ENCODE results near the gene PRKN.
A peak's percentile ranks its signal among the peaks of the same experiment; 100 is the strongest.
"Not testable (repeated sequence)": the region's sequence is repeated elsewhere in the genome, so short reads cannot be mapped to it uniquely, and the experiment has no call there.

Gene PRKN

DNA sequence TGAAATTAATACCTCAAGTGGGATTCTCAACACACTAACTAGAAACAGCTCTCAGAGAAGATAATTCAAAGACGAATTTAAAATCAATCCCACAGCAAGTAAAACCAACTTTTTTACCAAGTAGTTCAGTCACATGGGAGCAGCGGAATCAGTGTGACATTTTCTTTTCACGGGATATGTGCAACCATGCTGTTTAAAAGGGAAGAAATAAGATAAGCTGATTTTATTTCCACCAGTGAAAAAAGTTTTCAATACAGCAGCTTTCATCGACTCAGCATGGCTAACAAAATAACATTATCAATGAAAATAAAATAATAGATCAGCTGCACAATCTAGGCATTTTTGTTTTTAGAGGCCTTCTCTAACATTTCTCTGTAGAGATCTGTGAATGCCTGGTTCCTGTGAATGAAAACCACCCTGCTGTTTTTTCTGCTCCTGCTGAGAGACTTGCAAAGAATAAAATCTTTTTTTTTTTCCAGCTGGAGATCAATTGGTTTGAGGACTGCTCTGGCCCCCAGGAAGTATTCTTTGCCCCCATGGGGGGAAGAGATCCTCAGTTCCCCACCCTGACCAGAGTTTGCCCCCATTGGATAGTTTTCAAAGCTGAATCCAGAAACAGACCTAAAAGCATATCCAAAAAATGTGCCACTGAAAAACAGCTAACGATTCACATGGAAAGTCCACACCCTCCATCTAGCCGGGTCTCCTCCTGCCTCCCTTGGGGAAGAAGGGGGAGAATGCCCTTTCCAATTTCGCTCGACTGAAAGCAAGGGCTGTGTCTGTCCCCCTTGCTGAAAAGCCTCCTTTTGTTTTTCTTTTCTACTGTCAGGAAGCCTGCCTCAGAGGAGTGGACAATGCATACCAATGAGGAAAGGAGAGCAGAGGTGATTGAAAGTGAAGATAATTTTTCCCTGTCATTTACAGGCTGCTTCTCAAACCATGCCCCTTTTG, 317.6 kb downstream of the PRKN start:
- H3K27ac ChIP-seq (ENCODE audit: low read depth, low read length) = peak overlapping the region; percentile 93
- no peaks in the 10 kb centered on the region for H3K27me3 ChIP-seq (ENCODE audit: insufficient read depth, low read length)
- 16% methylated on average over 7 of the region's 8 CpGs for WGBS
- peaks cover 46% of the 10 kb centered on the region for H3K4me1 ChIP-seq (ENCODE audit: insufficient read depth, low read length)
- H3K4me3 ChIP-seq (ENCODE audit: low read length) = peak overlapping the region; percentile 34
- no peaks in the 10 kb centered on the region for H3K36me3 ChIP-seq (ENCODE audit: insufficient read depth, low read length)
- H3K9ac ChIP-seq (ENCODE audit: low read depth, low read length) = peak overlapping the region; percentile 45; the same call in 1 of the 2 replicates
- no peaks in the 10 kb centered on the region for H3K9me3 ChIP-seq (ENCODE audit: insufficient read depth, low read depth, low read length)

DNA sequence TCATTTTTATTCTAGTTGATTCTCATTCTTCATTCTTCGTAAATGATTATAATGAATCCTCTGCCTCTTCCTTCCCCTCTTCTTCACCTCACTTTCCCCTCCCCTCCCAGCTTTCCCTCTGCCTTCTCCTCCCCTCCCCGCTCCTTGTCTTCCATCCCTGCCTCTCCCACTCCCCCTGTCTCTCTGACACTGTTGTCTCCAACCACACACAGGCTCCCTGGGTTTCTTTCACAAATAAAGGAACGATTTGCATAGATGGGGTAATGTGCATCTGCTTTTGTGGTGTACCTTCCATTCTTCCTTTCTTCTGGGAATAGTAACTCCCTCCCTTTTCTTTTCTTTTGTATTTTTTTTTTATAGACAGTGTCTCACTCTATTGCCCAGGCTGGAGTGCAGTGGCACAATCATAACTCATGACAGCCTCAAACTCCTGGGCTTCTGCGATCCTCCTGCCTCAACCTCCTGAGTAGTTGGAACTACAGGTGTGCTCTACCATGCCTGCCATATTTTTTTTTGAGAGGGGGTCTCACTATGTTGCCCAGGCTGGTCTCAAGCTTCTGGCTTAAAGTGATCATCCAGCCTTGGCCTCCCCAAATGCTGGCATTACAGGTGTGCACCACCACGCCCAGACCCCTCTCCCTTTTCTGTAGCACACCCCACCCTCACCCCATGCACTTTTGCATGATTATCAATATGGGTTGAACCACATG, 318.6 kb downstream of the PRKN start:
- H3K4me1 ChIP-seq (ENCODE audit: insufficient read depth, low read length) = peaks cover 46% of the 10 kb centered on the region
- WGBS = 81% methylated on average over 4 of the region's 5 CpGs
- no peak overlapping the region for H3K9ac ChIP-seq (ENCODE audit: low read depth, low read length)
- no peak overlapping the region for H3K4me3 ChIP-seq (ENCODE audit: low read length)
- H3K36me3 ChIP-seq (ENCODE audit: insufficient read depth, low read length) = no peaks in the 10 kb centered on the region
- H3K9me3 ChIP-seq (ENCODE audit: insufficient read depth, low read depth, low read length) = no peaks in the 10 kb centered on the region
- H3K27ac ChIP-seq (ENCODE audit: low read depth, low read length) = peak overlapping the region; percentile 93; the same call in 1 of the 2 replicates
- H3K27me3 ChIP-seq (ENCODE audit: insufficient read depth, low read length) = no peaks in the 10 kb centered on the region

DNA sequence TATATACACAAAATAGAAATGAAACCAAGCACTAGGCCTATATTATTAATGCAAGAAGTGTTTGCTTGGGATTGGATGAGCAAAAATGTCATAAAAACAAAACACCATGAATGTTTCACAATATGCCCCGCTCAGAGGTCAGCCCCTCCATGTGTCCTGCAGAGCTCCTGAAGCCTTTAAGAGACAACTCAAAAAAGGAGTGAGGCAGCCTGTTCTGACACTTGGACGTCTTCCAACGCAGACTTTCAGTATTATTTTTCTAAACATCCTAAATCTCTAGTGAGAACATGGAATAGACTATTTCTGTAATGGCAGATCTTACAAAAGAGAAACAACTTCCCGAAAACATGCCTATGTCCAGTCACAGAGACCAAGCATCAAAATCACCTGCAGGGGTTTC, 322.6 kb downstream of the PRKN start:
- peaks cover 20% of the 10 kb centered on the region for H3K4me1 ChIP-seq (ENCODE audit: insufficient read depth, low read length)
- no peaks in the 10 kb centered on the region for H3K9me3 ChIP-seq (ENCODE audit: insufficient read depth, low read depth, low read length)
- whole genome bisulfite sequencing = 97% methylated on average over 4 of the region's 4 CpGs
- no peaks in the 10 kb centered on the region for H3K27me3 ChIP-seq (ENCODE audit: insufficient read depth, low read length)
- no peak overlapping the region for H3K9ac ChIP-seq (ENCODE audit: low read depth, low read length)
- H3K4me3 ChIP-seq (ENCODE audit: low read length) = no peak overlapping the region
- H3K36me3 ChIP-seq (ENCODE audit: insufficient read depth, low read length) = no peaks in the 10 kb centered on the region
- no peak overlapping the region for H3K27ac ChIP-seq (ENCODE audit: low read depth, low read length)

DNA sequence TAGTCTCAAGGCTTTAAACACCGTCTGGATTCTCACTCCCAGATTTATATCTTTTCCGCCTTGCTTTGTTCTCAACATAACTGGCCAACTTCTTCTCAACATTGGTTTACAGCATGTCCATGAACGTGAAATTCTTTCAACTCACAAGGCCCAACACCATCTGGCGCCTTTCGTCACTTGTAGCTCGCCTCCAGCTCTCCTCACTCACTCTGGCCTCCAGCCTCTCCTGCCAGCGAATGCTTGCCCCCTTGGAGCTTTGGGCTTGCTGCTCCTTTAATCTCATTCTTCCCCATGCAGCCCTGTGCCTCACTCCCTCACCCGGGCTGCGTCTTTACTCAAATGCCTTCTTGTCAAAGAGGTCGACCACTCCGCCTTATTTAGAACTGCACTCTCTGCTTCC, 324.5 kb downstream of the PRKN start:
- Histone ChIP-seq H3K9me3 (ENCODE audit: insufficient read depth, low read depth, low read length) (peaks cover 8% of the 10 kb centered on the region; the same call in 1 of the 2 replicates), H3K36me3 (ENCODE audit: insufficient read depth, low read length) (no peaks in the 10 kb centered on the region), H3K27me3 (ENCODE audit: insufficient read depth, low read length) (no peaks in the 10 kb centered on the region), H3K4me1 (ENCODE audit: insufficient read depth, low read length) (0 out of 2 replicates have a peak, but pooled peaks cover 10% of the 10 kb centered on the region), H3K27ac (ENCODE audit: low read depth, low read length) (no peak overlapping the region), H3K4me3 (ENCODE audit: low read length) (no peak overlapping the region), H3K9ac (ENCODE audit: low read depth, low read length) (no peak overlapping the region)
- 94% methylated on average over 11 of the region's 11 CpGs for WGBS

DNA sequence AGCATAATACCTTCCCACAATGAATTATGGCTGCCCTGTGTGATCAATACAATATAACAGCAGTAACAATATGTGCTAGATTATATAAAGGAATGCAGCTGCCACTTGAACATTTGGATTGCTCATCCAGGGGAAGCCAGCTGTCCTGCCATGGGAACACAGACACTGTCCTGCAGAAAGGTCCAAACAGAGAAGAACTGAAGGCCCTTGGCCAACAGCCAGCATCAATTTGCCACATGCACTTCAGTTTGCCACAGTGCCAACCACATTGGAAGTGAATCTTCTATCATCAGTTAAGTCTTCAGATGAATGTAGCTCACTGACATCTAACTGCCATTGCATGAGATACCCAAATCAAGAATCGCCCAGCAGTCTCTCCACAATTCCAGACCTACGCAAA, 332.4 kb downstream of the PRKN start:
- Histone ChIP-seq H3K4me1 (ENCODE audit: insufficient read depth, low read length) (no peaks in the 10 kb centered on the region), H3K9me3 (ENCODE audit: insufficient read depth, low read depth, low read length) (peaks cover 8% of the 10 kb centered on the region; the same call in 1 of the 2 replicates), H3K27me3 (ENCODE audit: insufficient read depth, low read length) (no peaks in the 10 kb centered on the region), H3K36me3 (ENCODE audit: insufficient read depth, low read length) (no peaks in the 10 kb centered on the region), H3K4me3 (ENCODE audit: low read length) (no peak overlapping the region), H3K9ac (ENCODE audit: low read depth, low read length) (no peak overlapping the region), H3K27ac (ENCODE audit: low read depth, low read length) (no peak overlapping the region)
- 97% methylated on average over 2 of the region's 2 CpGs for WGBS

DNA sequence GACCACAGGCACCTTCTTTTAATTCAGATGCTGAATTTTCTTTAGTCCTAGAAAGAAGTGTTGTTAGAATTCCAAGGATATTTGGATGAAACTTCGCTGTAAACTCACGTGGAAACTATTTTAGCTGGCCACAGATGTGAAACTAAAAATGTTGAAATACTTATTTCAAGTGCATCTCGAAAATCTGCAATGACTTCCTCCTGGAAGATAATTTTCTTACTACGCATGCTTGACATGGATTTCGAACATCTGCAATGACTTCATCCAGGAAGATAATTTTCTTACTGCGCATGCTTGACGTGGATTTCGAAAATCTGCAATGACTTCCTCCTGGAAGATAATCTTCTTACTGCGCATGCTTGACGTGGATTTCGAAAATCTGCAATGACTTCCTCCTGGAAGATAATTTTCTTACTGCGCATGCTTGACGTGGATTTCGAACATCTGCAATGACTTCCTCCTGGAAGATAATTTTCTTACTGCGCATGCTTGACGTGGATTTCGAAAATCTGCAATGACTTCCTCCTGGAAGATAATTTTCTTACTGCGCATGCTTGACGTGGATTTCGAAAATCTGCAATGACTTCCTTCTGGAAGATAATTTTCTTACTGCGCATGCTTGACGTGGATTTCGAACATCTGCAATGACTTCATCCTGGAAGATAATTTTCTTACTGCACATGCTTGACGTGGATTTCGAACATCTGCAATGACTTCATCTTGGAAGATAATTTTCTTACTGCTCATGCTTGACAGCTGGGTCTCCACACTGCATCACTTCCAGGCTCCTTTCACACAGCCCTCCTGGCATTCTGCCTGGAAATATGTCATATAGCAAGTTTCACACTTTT, 336.4 kb downstream of the PRKN start:
- H3K4me1 ChIP-seq (ENCODE audit: insufficient read depth, low read length); H3K9me3 ChIP-seq (ENCODE audit: insufficient read depth, low read depth, low read length); H3K36me3 ChIP-seq (ENCODE audit: insufficient read depth, low read length); H3K27me3 ChIP-seq (ENCODE audit: insufficient read depth, low read length); H3K9ac ChIP-seq (ENCODE audit: low read depth, low read length); H3K27ac ChIP-seq (ENCODE audit: low read depth, low read length); H3K4me3 ChIP-seq (ENCODE audit: low read length): not testable (repeated sequence)
- WGBS = 95% methylated on average over 25 of the region's 25 CpGs

DNA sequence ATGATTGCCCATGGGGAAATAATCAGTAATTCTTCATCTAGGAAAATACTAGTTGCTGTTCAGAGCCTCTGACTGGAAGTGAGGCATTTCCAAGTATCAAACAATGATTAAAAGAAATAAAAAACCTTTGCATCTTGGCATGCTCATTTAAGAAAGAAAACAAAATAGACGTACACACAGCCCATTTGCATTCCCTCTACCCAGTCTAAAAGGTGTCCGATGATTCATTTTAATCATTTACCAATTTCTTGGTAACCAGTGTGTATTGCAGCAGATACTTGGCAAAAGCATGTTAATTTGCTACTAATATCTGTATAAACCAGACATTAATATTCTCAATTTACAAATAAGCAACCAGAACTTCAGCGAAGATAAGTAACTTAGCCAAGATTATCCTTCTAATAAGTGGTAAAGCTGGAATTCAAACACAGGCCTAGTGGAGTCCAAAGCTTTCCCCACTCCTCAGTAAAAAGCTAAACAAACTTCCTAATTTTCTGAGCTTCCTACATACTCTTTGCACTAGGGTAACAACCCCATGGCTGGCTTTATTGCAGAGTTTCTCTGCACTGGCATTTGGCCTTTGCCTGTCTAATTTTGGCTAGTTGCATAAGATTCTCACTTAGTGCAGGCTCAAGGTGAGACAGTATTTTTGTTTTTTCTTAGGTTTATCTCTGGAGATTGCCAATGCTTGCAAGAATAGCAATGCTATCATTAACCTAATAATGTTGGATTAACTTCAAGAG, 338.1 kb downstream of the PRKN start:
- Histone ChIP-seq H3K4me1 (ENCODE audit: insufficient read depth, low read length) (no peaks in the 10 kb centered on the region), H3K27me3 (ENCODE audit: insufficient read depth, low read length) (no peaks in the 10 kb centered on the region), H3K27ac (ENCODE audit: low read depth, low read length) (no peak overlapping the region), H3K9me3 (ENCODE audit: insufficient read depth, low read depth, low read length) (no peaks in the 10 kb centered on the region), H3K9ac (ENCODE audit: low read depth, low read length) (no peak overlapping the region), H3K4me3 (ENCODE audit: low read length) (no peak overlapping the region), H3K36me3 (ENCODE audit: insufficient read depth, low read length) (no peaks in the 10 kb centered on the region)
- 93% methylated on average over 3 of the region's 3 CpGs for WGBS

DNA sequence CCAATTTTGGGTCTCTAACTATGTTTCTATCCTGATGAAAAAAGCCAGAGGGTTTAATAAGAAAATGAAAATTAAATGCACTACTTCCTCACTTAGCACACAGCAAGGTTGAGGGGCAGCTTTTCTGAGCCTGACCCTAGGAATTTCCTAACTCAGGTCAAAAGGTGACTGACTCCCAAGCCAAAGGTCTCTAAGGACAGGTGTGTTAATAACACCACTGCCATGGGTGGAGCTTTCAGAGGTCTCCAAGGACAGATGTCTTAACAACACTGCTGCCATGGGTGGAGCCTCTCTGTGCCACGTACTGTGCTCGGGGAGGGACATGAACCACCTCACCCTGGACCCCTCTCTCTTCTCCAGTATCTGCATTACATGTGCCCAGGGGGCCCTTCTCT, 339.2 kb downstream of the PRKN start:
- no peak overlapping the region for H3K27ac ChIP-seq (ENCODE audit: low read depth, low read length)
- 91% methylated on average over 2 of the region's 2 CpGs for WGBS

DNA sequence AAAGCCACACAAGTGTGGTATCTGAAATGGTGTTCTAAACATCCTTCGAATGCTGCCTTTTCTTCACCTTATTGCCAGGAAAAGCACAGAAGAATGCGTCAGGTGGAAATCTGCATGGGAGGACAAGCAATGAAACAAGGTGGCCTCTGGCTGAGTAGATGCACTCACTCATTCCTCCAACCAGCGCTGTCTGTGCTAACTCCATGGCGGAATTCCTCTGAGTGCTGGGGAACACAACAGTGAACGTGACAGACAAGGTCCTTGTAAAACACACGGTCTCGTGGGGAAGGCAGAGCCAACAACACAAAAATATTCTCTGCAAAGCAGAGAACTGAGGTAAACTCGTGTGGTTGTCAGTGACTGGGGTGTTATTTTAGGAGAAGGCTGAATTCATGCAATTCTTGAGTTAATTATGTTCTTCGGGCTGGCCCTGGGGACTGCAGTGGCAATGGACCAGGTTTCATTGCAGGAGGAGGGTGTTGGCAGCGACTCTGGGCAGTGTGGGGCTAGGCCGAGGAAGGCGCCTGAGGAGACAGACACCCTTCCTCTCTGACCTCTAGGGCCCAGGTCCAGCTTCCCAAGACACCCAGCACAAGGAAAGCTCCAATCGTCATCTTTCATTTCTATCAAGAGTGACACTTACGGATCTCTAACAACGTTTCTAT, 339.7 kb downstream of the PRKN start:
- H3K4me1 ChIP-seq (ENCODE audit: insufficient read depth, low read length) = no peaks in the 10 kb centered on the region
- H3K27me3 ChIP-seq (ENCODE audit: insufficient read depth, low read length) = no peaks in the 10 kb centered on the region
- H3K9me3 ChIP-seq (ENCODE audit: insufficient read depth, low read depth, low read length) = no peaks in the 10 kb centered on the region
- H3K4me3 ChIP-seq (ENCODE audit: low read length) = no peak overlapping the region
- H3K27ac ChIP-seq (ENCODE audit: low read depth, low read length) = no peak overlapping the region
- 93% methylated on average over 15 of the region's 15 CpGs for WGBS
- no peaks in the 10 kb centered on the region for H3K36me3 ChIP-seq (ENCODE audit: insufficient read depth, low read length)
- no peak overlapping the region for H3K9ac ChIP-seq (ENCODE audit: low read depth, low read length)

More for the DNA sequence above, 339.2 kb downstream of the PRKN start:
- Histone ChIP-seq H3K36me3 (ENCODE audit: insufficient read depth, low read length) (no peaks in the 10 kb centered on the region), H3K4me3 (ENCODE audit: low read length) (no peak overlapping the region), H3K9me3 (ENCODE audit: insufficient read depth, low read depth, low read length) (no peaks in the 10 kb centered on the region), H3K9ac (ENCODE audit: low read depth, low read length) (no peak overlapping the region), H3K4me1 (ENCODE audit: insufficient read depth, low read length) (no peaks in the 10 kb centered on the region), H3K27me3 (ENCODE audit: insufficient read depth, low read length) (no peaks in the 10 kb centered on the region)

DNA sequence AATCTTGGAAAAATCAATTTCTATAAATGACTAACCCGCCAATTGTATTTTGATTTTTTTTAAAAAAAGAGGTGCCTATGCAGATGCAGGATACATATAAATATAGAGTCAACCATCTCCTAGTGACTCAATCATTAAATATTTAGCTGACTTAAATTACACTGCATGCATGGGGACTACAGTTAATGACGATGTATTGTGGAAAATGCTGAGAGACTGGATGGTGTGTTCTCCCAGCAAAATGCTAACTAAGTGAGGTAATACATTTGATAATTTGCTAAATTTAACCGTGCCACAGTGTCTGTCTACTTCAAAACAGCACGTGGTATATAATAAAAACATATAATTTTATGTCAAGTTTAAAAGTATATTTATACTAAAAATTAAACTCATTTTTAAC, 341.6 kb downstream of the PRKN start:
- Histone ChIP-seq H3K9ac (ENCODE audit: low read depth, low read length) (no peak overlapping the region), H3K36me3 (ENCODE audit: insufficient read depth, low read length) (no peaks in the 10 kb centered on the region), H3K4me3 (ENCODE audit: low read length) (no peak overlapping the region), H3K4me1 (ENCODE audit: insufficient read depth, low read length) (no peaks in the 10 kb centered on the region), H3K27ac (ENCODE audit: low read depth, low read length) (no peak overlapping the region), H3K27me3 (ENCODE audit: insufficient read depth, low read length) (no peaks in the 10 kb centered on the region), H3K9me3 (ENCODE audit: insufficient read depth, low read depth, low read length) (no peaks in the 10 kb centered on the region)
- WGBS = 100% methylated on average over 2 of the region's 4 CpGs
